Endodermal cell (in vitro differentiated cells): Measurements from ENCODE around the gene FANK1. TPM values are rescaled to one million over a fixed set of nuclear protein-coding genes. Genes with fewer than 3 reads are reported as not detected.

Experiments used
- DNase-seq: peaks from one replicate; pipeline ENCODE4 v3.0.0-alpha.2; 2017
- H3K27ac ChIP-seq: 2 replicates; pipeline ENCODE4 v1.5.1; 2013; ENCODE audit warnings: mild to moderate bottlenecking, low read depth, low read length, moderate library complexity
- H3K27me3 ChIP-seq: 2 replicates; pipeline ENCODE4 v1.6.1; 2013; ENCODE audit warnings: mild to moderate bottlenecking, low read length, moderate library complexity; ENCODE audit not compliant: insufficient read depth, control insufficient read depth, poor library complexity, severe bottlenecking
- H3K36me3 ChIP-seq: 2 replicates; pipeline ENCODE4 v1.7.0; 2013; ENCODE audit warnings: mild to moderate bottlenecking, low read length, moderate library complexity; ENCODE audit not compliant: control insufficient read depth, insufficient read depth
- H3K4me1 ChIP-seq: one replicate; pipeline ENCODE4 v1.7.0; 2013; ENCODE audit warnings: low read length; ENCODE audit not compliant: control insufficient read depth, insufficient read depth
- H3K4me3 ChIP-seq: 2 replicates; pipeline ENCODE4 v1.5.1; 2013; ENCODE audit warnings: mild to moderate bottlenecking, low read length, moderate library complexity
- H3K9ac ChIP-seq: 2 replicates; pipeline ENCODE4 v1.6.1; 2013; ENCODE audit warnings: mild to moderate bottlenecking, low read length, moderate library complexity; ENCODE audit not compliant: poor library complexity, severe bottlenecking; ENCODE audit errors: extremely low read depth
- H3K9me3 ChIP-seq: 2 replicates; pipeline ENCODE4 v1.6.1; 2013; ENCODE audit warnings: mild to moderate bottlenecking, low read length, moderate library complexity; ENCODE audit not compliant: control insufficient read depth
- H3K27ac Mint-ChIP-seq: 2 replicates; pipeline ENCODE4 v1.8.0; 2020; ENCODE audit warnings: mixed read lengths
- H3K27me3 Mint-ChIP-seq: 2 replicates; pipeline ENCODE4 v1.8.0; 2021; ENCODE audit warnings: mild to moderate bottlenecking, mixed read lengths; ENCODE audit not compliant: insufficient read depth
- H3K36me3 Mint-ChIP-seq: 2 replicates; pipeline ENCODE4 v1.8.0; 2020; ENCODE audit warnings: low read depth, mixed read lengths
- H3K4me1 Mint-ChIP-seq: 2 replicates; pipeline ENCODE4 v1.8.0; 2020; ENCODE audit warnings: mixed read lengths
- H3K4me3 Mint-ChIP-seq: 2 replicates; pipeline ENCODE4 v1.8.0; 2020; ENCODE audit warnings: mild to moderate bottlenecking, moderate library complexity, mixed read lengths
- H3K9me3 Mint-ChIP-seq: 2 replicates; pipeline ENCODE4 v1.8.0; 2020; ENCODE audit warnings: mild to moderate bottlenecking, mixed read lengths
- WGBS, 2 experiments: methylation state at CpG; one replicate each; pipeline versions ENCODE4 v1.1.5 to v1.1.7; 2013; ENCODE audit warnings: missing lambda C conversion rate in 2 of 2, mixed read lengths in 1 of 2; ENCODE audit not compliant: insufficient coverage in 1 of 2, insufficient read length in 1 of 2; 5-methylcytosine and 5-hydroxymethylcytosine counted together
- total RNA-seq, 2 donors: library from RNA; stranded (reverse); fragmentation: NEBNext Ultra II Directional in 1 of 2; extraction: Animal tissue kit (Norgen Biotek cat#: 25700) in 1 of 2; gene quantifications; 2 replicates in 1 of 2; 3 replicates in 1 of 2; pipeline ENCODE4 v1.2.1, GENCODE V29; 2021
- TF ChIP-seq, protein P1 (sequence below): fragments of 200-600 bp; sonication (generic); conservative IDR thresholded peaks from 2 replicates; pipeline ENCODE4 v1.5.0; 2021; ENCODE audit warnings: antibody characterized with exemption, mild to moderate bottlenecking

The FANK1 gene
- total RNA-seq, 2 donors from 2014 or later = 7.7 to 10.0 TPM

DNA sequence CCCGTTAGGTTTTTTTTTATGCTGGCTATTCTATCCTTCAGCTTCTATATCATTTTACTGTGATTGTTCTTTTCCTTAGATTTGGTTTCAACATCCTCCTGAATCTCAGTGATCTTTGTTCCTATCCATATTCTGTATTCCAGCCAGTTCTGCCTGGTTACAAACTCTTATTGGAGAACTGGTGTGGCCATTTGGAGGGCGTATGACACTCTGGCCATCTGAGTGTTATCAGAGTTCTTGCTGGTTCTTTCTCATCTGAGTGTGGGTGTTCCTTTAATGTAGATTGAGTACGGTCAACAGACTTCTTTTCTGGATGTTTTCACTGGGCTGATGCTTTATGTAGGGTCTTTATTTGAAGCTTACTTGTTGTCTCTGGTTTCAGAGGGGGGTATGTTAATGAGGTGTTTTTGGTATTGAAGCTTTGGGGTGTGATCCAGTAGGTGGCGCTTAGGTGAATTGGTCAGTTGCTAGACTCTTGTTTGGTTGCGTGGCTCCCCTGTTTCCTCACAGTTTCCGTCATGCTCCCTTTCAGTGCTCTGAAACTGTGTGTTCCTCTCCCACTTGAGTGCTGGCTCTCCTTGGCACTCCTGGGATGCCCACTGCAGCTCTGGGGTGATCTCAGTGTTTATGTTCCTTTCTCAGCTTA is 80.7 kb downstream of the FANK1 start:
- H3K4me1 Mint-ChIP-seq = peaks cover 21% of the 10 kb centered on the region
- Histone ChIP-seq H3K4me1 (no peaks in the 10 kb centered on the region), H3K9me3 (no peaks in the 10 kb centered on the region), H3K9ac (no peak overlapping the region), H3K27me3 (no peaks in the 10 kb centered on the region), H3K27ac (no peak overlapping the region), H3K36me3 (no peaks in the 10 kb centered on the region), H3K4me3 (no peak overlapping the region)
- no peaks in the 10 kb centered on the region for H3K27me3 Mint-ChIP-seq
- H3K36me3 Mint-ChIP-seq = no peaks in the 10 kb centered on the region
- peak; percentile 69 for DNase-seq
- no peak overlapping the region for H3K4me3 Mint-ChIP-seq
- WGBS, 2 experiments = 91 to 92% methylated on average over 4 to 6 of the region's 6 CpGs
- TF ChIP-seq, protein P1, sequence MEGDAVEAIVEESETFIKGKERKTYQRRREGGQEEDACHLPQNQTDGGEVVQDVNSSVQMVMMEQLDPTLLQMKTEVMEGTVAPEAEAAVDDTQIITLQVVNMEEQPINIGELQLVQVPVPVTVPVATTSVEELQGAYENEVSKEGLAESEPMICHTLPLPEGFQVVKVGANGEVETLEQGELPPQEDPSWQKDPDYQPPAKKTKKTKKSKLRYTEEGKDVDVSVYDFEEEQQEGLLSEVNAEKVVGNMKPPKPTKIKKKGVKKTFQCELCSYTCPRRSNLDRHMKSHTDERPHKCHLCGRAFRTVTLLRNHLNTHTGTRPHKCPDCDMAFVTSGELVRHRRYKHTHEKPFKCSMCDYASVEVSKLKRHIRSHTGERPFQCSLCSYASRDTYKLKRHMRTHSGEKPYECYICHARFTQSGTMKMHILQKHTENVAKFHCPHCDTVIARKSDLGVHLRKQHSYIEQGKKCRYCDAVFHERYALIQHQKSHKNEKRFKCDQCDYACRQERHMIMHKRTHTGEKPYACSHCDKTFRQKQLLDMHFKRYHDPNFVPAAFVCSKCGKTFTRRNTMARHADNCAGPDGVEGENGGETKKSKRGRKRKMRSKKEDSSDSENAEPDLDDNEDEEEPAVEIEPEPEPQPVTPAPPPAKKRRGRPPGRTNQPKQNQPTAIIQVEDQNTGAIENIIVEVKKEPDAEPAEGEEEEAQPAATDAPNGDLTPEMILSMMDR = peak; percentile 66
- H3K27ac Mint-ChIP-seq = no peak overlapping the region
- no peaks in the 10 kb centered on the region for H3K9me3 Mint-ChIP-seq

DNA sequence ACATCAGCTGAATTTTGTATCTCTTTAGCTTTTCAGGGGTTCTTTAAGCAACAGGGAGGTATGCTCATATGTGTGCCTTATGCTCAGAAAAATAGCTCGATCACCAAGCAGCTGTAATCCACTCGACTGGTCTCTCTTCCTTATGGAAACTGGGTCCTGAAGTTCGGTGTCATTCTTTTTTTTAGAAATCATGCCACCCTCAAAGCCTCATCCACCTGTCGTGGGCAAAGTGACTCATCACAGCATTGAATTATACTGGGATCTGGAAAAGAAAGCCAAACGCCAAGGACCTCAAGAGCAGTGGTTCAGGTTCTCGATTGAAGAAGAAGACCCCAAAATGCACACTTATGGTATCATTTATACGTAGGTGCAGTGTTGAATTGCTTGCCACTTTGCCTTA is 83.6 kb downstream of the FANK1 start:
- 91 to 94% methylated on average over 7 of the region's 7 CpGs for WGBS, 2 experiments
- Mint-ChIP-seq H3K4me3 (no peak overlapping the region), H3K4me1 (peaks cover 35% of the 10 kb centered on the region), H3K27ac (no peak overlapping the region), H3K36me3 (no peaks in the 10 kb centered on the region), H3K9me3 (no peaks in the 10 kb centered on the region), H3K27me3 (peaks cover 3% of the 10 kb centered on the region)
- DNase-seq = no peak
- Histone ChIP-seq H3K4me3 (no peak overlapping the region), H3K4me1 (no peaks in the 10 kb centered on the region), H3K36me3 (no peaks in the 10 kb centered on the region), H3K27ac (no peak overlapping the region), H3K27me3 (no peaks in the 10 kb centered on the region), H3K9ac (no peak overlapping the region), H3K9me3 (no peaks in the 10 kb centered on the region)
- TF ChIP-seq, protein P1 = no peak

DNA sequence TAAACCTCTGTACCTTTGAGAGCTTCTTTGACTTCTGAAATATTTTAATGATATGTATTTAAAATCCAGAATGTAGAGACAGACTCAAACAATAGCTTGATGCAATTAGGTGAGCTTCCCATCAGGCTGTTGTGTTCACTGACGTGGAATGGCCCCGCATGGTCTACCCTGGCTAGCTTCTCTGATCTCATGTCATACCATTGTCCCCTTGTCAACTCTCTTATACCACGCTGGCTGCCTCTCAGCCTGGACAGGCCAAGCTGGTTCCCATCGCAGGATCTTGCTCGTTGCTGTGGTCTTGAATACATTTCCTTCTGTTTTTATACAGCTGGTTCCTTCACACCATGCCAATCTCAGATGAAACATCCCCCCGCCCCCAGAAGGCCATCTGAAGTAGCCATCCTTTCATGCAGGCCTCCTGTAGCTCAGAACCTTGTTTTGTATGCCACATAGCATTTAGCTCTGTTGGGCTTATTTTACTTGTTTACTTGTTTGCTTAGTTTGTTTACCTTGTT is 84.2 kb downstream of the FANK1 start:
- Mint-ChIP-seq H3K4me1 (peaks cover 35% of the 10 kb centered on the region), H3K27ac (no peak overlapping the region), H3K36me3 (no peaks in the 10 kb centered on the region), H3K27me3 (peaks cover 5% of the 10 kb centered on the region), H3K4me3 (no peak overlapping the region), H3K9me3 (no peaks in the 10 kb centered on the region)
- no peak overlapping the region for H3K4me3 ChIP-seq
- no peaks in the 10 kb centered on the region for H3K36me3 ChIP-seq
- H3K4me1 ChIP-seq = no peaks in the 10 kb centered on the region
- DNase-seq = no peak
- H3K9me3 ChIP-seq = no peaks in the 10 kb centered on the region
- TF ChIP-seq, protein P1 = no peak
- no peaks in the 10 kb centered on the region for H3K27me3 ChIP-seq
- WGBS, 2 experiments = 54 to 78% methylated on average over 6 of the region's 6 CpGs
- H3K9ac ChIP-seq = no peak overlapping the region
- H3K27ac ChIP-seq = no peak overlapping the region
